Hippocampal formation (tissue), 2 donors: Measurements from ENCODE around the gene NDUFS4.
"Not testable (repeated sequence)": the region's sequence is repeated elsewhere in the genome, so short reads cannot be mapped to it uniquely, and the experiment has no call there.

Source experiments
- DNase-seq, 2 donors: peaks; one replicate each; lab custom pipeline; 2025; lab: John Stamatoyannopoulos, UW

The NDUFS4 gene

GRCh38 chr5:53560506-53561191 lies at the start of gene NDUFS4:
TSS of gene NDUFS4 (plus strand) at chr5:53560639. CDS start at chr5:53560663, 24 bp downstream.
- DNase-seq = peak; percentile 71 to 85

GRCh38 chr5:53512539-53512938 lies 47.9 kb upstream of the NDUFS4 start:
- no peak for DNase-seq

- DNase-seq = no peak
Observed at GRCh38 chr5:53515988-53516387, 44.5 kb upstream of the NDUFS4 start.

GRCh38 chr5:53520813-53521212 lies 39.6 kb upstream of the NDUFS4 start:
- DNase-seq = no peak

GRCh38 chr5:53537711-53538110 lies 22.7 kb upstream of the NDUFS4 start:
- no peak for DNase-seq

GRCh38 chr5:53540739-53541138 lies 19.7 kb upstream of the NDUFS4 start:
- DNase-seq = not testable (repeated sequence)

GRCh38 chr5:53541859-53542258 lies 18.6 kb upstream of the NDUFS4 start:
- DNase-seq = no peak

- no peak for DNase-seq
Observed at GRCh38 chr5:53542926-53543325, 17.5 kb upstream of the NDUFS4 start.

GRCh38 chr5:53543401-53543800 lies 17.0 kb upstream of the NDUFS4 start:
- no peak for DNase-seq

- DNase-seq = no peak
Observed at GRCh38 chr5:53545744-53546143, 14.7 kb upstream of the NDUFS4 start.

- DNase-seq = no peak
Observed at GRCh38 chr5:53547226-53547625, 13.2 kb upstream of the NDUFS4 start.

GRCh38 chr5:53548501-53548900 lies 11.9 kb upstream of the NDUFS4 start:
- DNase-seq = not testable (repeated sequence)

GRCh38 chr5:53549792-53550191 lies 10.6 kb upstream of the NDUFS4 start:
- DNase-seq = no peak

- no peak for DNase-seq
Observed at GRCh38 chr5:53552561-53552960, 7.9 kb upstream of the NDUFS4 start.

GRCh38 chr5:53554444-53554843 lies 6.0 kb upstream of the NDUFS4 start:
- no peak for DNase-seq

GRCh38 chr5:53555160-53555559 lies 5.3 kb upstream of the NDUFS4 start:
- DNase-seq = no peak

GRCh38 chr5:53556001-53556400 lies 4.4 kb upstream of the NDUFS4 start:
- no peak for DNase-seq

- no peak for DNase-seq
Observed at GRCh38 chr5:53557386-53557785, 3.1 kb upstream of the NDUFS4 start.

- DNase-seq = no peak
Observed at GRCh38 chr5:53558966-53559365, 1.5 kb upstream of the NDUFS4 start.

GRCh38 chr5:53560028-53560427 lies 411 bp upstream of the NDUFS4 start:
- DNase-seq = no peak

- no peak for DNase-seq
Observed at GRCh38 chr5:53568401-53568800, 8.0 kb downstream of the NDUFS4 start.

- DNase-seq = no peak
Observed at GRCh38 chr5:53568871-53569270, 8.4 kb downstream of the NDUFS4 start.

GRCh38 chr5:53569453-53569852 lies 9.0 kb downstream of the NDUFS4 start:
- no peak for DNase-seq

- DNase-seq = no peak
Observed at GRCh38 chr5:53571403-53571802, 11.0 kb downstream of the NDUFS4 start.
